Inferior parietal cortex (tissue), 1 donor: ENCODE measurements around the gene PDCD1.

Experiments
- DNase-seq: peaks from one replicate; pipeline ENCODE4 v3.0.0-alpha.2; 2016; ENCODE audit errors: extremely low spot score

PDCD1 gene

DNA sequence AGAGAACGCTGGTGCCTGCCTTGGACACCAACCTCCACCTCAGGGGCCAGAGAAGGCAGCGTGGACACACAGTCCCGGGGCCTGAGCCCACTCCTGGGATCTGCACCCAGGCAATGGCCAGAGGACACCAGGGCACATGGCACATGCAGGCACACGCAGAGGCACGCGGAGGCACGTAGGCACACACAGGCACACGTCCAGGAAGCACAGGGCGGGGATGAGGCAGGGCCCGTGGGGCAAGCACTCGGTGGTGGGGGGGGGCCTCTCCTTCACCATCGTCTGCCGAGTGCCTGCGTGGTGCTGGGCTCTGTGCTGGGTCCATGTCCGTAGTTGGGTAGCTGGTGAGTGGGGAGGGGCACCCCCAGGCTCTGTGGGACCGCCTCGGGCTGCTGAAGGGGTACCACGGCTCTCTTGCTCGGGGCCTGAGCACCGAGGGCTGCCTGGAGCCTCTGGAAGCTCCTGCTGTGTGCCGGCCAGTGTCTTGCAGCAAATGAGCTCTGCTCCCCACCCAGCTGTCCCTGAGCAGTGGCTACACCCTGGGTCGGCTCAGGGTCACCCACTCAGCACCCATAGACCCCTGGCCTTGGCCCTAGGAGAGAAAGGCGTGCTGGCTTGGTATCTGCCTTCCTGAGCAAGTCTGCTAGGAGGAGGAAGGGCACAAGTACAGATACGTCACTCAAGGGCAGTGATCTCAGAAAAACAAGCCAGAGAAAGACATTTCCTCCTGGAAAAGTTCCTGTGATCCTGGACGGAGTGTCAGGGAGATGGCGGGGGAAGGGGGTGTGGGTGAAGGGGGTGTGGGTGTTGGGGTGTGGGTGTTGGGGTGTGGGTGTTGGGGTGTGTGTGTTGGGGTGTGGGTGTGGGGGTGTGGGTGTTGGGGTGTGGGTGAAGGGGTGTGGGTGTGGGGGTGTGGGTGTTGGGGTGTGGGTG, 37.3 kb upstream of the PDCD1 start:
- no peak for DNase-seq

GRCh38 chr2:241895427-241895711, 36.7 kb upstream of the PDCD1 start:
- no peak for DNase-seq

- no peak for DNase-seq
Measured at GRCh38 chr2:241894681-241895426, 36.2 kb upstream of the PDCD1 start.

DNA sequence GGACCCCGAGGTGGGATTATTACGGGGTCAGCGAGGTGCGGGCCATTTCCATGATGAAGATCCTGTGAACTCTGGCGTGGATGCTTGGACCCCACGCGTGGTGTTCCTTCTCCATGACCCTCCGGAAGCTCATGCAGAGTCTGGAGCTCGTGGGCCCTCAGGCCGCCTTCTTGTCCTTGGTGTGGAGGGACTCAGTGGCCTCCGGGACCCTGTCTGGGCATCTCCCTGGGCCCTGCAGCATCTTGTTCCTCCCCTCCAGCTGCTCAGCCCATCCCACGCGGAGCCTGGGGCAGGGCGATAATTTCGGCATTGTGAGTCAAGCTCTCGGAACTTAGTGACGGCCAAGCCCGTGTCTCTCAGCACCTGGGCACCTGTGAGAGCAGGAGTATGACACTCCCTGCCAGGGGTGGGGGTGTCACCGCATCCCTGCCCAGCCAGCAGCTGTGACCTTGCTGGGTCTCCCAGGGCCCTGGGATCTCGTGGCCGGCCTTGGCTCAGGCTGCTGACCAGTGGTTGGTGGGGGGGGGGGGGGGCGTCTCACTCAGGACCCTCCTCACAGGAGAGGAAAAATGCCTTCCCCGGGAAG, 35.5 kb upstream of the PDCD1 start:
- no peak for DNase-seq

- DNase-seq: no peak
Measured at GRCh38 chr2:241893265-241893664, 34.6 kb upstream of the PDCD1 start.

GRCh38 chr2:241892299-241893137, 33.8 kb upstream of the PDCD1 start:
- DNase-seq: no peak

DNA sequence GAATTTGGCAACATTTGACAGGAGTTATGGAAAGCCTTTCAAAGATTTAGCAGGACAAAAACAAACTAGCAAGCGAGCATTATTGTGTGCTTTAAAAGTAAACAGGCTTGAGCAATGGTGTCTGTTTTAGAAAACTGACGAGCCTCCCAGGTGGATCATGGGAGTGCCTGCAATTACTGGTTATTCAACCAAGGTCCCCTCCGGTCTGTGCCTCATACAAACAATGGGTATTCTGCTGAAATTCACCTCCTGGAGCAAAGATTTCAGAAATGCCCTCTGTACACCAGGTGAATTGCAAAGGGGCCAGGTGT, 33.2 kb upstream of the PDCD1 start:
- no peak for DNase-seq

DNA sequence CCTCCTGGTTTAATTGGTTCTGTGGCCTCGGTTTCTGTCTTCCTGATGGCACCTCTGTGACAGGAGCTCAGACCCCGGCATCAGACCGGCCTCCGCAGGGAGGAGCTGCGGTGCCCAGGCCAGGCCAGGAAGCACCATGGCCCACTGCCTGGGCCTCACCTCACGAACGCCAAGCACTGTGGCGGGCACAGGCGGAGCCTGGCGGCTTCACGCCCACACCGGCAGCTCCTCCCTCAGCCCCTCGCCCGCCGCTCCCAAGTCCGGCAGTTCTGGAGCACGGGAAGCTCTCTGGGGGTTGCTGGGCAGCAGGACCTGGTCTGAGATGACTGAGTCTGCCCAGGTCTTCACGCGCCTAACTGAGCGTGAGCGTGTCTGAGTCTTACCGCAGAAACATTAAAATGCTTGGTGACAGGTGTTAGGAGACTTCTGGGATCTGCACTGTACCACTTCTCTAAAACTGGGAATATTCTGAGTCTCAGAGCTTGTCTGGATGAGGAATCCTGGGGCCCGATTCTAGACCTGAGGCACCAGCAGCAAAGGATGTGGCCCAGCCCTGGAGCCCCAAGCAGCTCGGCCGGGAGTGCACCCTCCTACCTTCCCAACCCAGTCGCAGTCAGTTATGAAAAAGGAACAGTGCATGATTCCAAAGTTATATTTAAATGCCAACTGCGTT, 32.8 kb upstream of the PDCD1 start:
- DNase-seq: no peak

- no peak for DNase-seq
Measured at GRCh38 chr2:241890524-241891235, 32.0 kb upstream of the PDCD1 start.

DNA sequence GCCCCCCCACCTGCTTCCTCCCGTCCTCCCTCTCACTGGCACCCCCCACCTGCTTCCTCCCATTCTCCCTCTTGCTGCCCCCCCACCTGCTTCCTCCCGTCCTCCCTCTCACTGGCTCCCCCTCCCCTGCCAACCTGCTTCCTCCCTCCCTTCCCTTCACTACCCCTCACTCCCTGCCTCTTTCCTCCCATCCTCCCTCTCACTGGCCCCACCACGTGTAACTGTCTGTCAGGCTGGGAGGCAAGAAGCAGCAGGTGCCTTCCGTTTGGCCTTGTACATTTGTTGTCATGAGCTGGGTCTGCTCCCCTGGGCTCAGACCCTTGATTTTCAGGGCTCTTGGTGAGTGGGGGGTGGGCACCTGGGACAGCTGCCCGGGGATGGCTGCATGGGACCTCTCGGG, 29.9 kb upstream of the PDCD1 start:
- no peak for DNase-seq

DNA sequence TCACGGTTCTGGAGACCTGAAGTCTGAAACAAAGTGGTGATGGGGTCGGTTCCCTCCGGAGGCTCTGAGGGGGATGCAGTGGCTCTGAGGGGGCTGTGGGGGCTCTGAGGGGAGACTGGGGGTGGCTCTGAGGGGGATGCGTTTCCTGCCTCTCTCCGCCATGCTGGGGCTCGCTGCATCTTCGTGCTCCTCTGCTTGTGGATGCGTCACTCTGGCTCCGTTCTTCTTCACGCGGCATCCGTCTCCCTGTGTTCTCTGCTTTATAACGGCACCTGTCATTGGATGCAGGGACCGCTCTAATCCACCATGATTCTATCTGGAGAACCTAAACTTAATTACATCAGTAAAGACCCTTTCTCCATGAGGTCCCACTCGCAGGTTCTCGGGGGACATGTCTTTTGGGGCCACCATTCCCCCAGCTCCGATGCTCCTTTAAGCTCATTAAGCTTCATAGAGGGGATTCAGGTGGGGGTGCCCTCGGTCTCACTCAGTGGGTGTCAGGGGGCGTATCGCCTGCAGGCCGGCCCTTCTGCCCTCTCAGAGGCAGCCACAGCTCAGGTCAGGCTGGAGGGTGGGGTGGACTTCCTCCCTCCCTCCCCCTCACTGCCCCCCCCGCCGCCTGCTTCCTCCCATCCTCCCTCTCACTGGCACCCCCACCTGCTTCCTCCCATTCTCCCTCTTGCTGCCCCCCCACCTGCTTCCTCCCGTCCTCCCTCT, 29.3 kb upstream of the PDCD1 start:
- no peak for DNase-seq

DNA sequence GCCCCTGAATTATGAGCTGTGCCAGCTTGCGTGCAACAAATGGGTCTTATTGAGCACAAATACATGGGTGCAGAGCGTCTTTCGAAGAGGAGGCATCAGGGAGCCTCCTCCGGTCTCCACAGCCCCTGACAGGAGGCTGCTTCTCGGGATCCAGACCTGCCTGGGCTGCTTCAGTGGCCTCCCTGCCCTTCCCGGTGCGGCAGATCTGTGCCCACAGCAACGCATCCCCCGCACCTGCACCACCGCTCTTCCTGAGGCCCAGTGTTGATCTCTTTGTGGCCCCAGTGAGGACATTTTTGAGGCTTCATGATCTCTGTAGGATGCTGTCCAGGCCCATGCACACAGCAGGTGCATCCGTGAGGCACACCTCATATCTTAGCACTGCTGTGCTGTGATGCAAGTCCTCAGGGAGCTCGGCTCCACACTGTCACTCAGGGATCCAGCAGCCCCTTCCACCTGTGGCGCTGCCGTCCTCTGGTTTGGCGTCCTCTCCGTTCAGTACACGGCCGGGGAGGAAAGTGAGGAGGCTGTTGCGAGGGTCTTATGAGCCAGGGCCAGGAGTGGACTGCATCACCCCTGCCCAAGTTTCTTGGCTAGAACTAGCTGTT, 28.2 kb upstream of the PDCD1 start:
- DNase-seq: no peak

DNA sequence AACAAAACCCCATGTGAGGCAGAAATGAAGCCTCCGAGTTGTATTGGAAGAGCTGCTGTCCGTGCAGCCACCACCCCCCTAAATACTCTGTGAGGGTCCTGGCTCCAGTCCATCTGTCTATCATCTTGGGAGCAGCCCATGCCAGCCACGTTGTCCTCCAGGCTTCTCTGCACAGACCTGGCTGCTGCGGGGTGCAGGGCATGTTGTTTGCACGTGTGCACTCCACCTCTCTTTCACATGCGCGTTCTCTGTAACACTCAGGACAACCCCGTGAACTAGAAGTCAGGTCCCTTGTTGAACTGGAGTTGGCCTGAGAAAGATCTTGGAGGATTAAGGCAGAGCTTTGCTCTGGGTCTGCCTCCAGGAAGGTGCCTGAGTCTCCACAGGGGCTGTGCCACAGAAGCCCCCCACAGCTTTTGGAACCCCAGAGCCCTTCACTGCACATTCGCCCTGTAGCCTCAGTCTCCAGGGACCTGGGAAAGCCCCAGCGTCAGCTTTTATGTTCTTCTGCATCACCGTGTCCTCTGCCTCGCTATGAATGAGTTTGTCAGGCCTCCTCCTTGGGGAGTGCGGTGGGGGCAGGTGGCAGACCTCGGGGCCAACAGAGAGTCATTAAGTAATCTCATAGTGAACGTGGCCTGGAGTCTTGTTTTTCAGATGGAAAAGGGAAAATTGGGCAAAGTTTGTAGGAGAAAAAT, 27.4 kb upstream of the PDCD1 start:
- no peak for DNase-seq

- DNase-seq: no peak
Measured at GRCh38 chr2:241885291-241885945, 26.7 kb upstream of the PDCD1 start.

GRCh38 chr2:241884951-241885290, 26.2 kb upstream of the PDCD1 start:
- DNase-seq: no peak

DNA sequence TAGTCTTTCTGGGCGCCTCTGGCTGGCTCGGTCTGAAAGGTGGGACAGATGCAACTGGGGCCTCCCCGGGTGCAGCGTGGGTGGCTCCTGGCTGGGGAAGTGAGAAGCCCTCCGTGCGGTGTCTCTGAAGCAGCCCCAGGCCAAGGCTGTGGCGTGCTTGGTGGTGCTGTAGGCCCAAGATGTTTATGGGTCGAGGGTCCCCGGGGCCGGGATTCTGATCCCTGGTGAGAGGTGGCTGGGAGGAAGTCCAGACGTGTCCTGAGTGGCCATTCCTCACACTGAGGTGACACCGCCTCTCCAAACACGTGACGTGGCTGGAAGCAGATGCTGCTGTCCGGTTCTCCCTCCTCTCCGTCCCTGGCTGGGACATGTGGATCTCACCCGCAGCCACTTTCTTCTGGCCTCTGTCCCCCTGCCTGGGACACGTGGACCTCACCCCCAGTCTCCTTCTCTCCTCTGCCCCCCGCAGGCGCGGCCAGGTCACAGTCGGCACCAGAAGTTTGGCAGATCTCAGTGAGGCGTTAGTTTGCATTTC, 23.5 kb upstream of the PDCD1 start:
- DNase-seq: no peak

GRCh38 chr2:241880311-241881073, 21.8 kb upstream of the PDCD1 start:
- DNase-seq: no peak

DNA sequence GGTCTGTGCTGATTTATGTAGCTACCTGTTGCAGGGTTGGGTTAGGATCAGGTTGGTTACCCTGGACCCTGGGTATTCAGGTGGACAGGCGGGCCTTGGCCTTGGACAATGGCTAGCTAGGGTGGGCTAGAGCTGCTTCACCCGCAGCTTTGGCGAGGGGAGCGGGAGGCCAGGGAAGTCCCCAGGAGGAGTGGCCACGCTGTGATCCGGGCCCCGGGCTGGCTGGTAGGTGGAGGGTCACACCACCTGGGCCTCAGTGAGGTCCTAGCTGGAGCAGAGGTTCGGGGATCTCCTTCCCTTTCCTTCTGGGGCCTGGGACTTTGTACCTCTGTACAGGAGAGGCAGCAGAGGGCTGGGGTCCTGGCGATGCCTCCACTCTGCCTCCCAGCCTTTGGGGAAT, 20.6 kb upstream of the PDCD1 start:
- DNase-seq: no peak
